ENCODE results near the gene IFNL1.
A peak's percentile ranks its signal among the peaks of the same experiment; 100 is the strongest.

Gene IFNL1

GRCh38 chr19:39318690-39319089 lies 22.5 kb downstream of the IFNL1 start:
- no peak for TF ChIP-seq CTCF (IDR thresholded peaks at IDR 0.05; ENCODE audit: control insufficient read depth, extremely low read depth, insufficient read depth)
- no peak for DNase-seq (ENCODE audit: low read depth)
- H3K4me3 ChIP-seq (ENCODE audit: low read depth, low read length) = no peak overlapping the region

- H3K4me3 ChIP-seq (ENCODE audit: low read depth, low read length) = peak overlapping the region; percentile 75
Observed at GRCh38 chr19:39319098-39319891, 23.1 kb downstream of the IFNL1 start.

GRCh38 chr19:39319892-39320248 lies 23.7 kb downstream of the IFNL1 start:
- no peak for TF ChIP-seq CTCF (IDR thresholded peaks at IDR 0.05; ENCODE audit: control insufficient read depth, extremely low read depth, insufficient read depth)
- H3K4me3 ChIP-seq (ENCODE audit: low read depth, low read length) = peak overlapping the region; percentile 75
- no peak for DNase-seq (ENCODE audit: low read depth)

More at GRCh38 chr19:39319098-39319891, 23.1 kb downstream of the IFNL1 start:
- DNase-seq (ENCODE audit: low read depth) = no peak
- TF ChIP-seq CTCF (IDR thresholded peaks at IDR 0.05; ENCODE audit: control insufficient read depth, extremely low read depth, insufficient read depth) = no peak

- DNase-seq (ENCODE audit: low read depth) = no peak
- H3K4me3 ChIP-seq (ENCODE audit: low read depth, low read length) = peak overlapping the region; percentile 31
- no peak for TF ChIP-seq CTCF (IDR thresholded peaks at IDR 0.05; ENCODE audit: control insufficient read depth, extremely low read depth, insufficient read depth)
Observed at GRCh38 chr19:39321117-39321831, 25.1 kb downstream of the IFNL1 start.

GRCh38 chr19:39321832-39322176 lies 25.6 kb downstream of the IFNL1 start:
- no peak for TF ChIP-seq CTCF (IDR thresholded peaks at IDR 0.05; ENCODE audit: control insufficient read depth, extremely low read depth, insufficient read depth)
- no peak for DNase-seq (ENCODE audit: low read depth)

GRCh38 chr19:39324242-39324842 lies 28.1 kb downstream of the IFNL1 start:
- H3K4me3 ChIP-seq (ENCODE audit: low read depth, low read length) = no peak overlapping the region
- TF ChIP-seq CTCF (IDR thresholded peaks at IDR 0.05; ENCODE audit: control insufficient read depth, extremely low read depth, insufficient read depth) = no peak
- no peak for DNase-seq (ENCODE audit: low read depth)

More at GRCh38 chr19:39321832-39322176, 25.6 kb downstream of the IFNL1 start:
- H3K4me3 ChIP-seq (ENCODE audit: low read depth, low read length) = no peak overlapping the region

Data from LNCaP clone FGC (cell line).